HG02870 (cell line): ENCODE measurements around the gene CNPPD1.

Experiments used
- ATAC-seq: cut with Tn5 transposase; IDR thresholded peaks from one replicate; pipeline ENCODE4 v1.9.1; 2021; ENCODE audit warnings: mild to moderate bottlenecking, moderate library complexity; ENCODE audit not compliant: unreplicated experiment

The CNPPD1 gene

DNA sequence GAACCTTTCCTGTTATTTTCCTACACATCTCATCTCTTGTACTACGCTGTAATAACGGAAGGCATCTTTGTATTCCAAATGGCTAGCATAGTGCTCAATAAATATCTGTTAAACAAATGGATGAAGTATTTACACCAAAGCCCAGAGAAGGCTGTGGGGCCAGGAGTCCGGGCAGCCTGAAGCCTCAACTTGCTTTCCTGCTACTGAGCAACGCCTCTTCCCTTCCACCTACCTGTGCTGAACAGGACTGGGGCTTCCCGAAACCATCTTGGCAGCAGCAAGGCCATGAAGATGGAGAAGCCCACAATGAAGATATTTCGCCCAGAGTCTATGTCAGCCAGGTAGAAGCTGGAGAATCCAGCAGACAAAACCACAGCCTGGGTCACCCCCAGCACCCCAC lies 13.6 kb downstream of the CNPPD1 start:
- ATAC-seq = no peak

GRCh38 chr2:219161097-219161496 lies 15.6 kb downstream of the CNPPD1 start:
- ATAC-seq = no peak

DNA sequence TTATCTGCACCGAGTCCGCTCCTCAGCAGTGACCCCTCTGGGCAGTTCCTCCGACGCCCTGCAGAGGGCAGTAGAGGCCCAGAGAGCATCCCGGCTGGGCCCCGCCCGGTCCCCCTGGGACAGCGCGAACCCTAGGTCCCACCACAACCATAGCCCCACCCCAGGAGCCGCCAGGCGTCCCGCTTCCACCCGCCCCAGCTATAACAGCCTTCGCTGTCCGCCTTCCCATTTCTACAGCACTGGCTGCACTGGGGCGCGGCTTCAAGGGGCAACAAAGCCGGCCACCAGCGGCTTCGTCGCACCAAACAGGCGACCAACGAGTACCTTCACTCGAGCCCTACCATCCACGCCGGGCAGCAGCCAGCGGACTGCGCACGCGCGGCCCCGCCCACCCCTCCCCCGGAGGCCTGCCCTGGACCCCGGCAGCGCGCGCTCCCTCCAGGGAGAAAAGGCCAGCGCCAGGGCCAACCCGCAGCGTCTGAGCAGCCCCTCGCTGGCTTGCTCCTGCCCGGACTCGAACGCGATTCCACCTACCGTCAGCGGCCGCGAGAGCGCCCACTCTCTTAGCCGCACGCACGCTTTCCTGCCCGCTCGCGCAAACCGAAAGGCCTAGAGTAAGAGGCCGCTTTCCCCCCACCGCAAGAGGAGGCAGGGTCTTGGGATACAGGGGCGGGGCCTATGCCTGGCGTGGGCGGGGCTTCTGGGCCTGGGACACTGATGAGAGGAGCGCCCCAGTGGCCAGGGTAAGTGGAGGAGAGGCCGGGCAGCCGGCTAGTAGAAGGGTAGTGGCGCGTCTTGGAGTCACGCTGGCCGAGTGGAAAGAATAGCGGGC lies 16.3 kb downstream of the CNPPD1 start, which contains the start of gene NHEJ1:
Gene NHEJ1 (minus strand): TSS at position 630 of the 832 bp plus-strand sequence. CDS start 2,453 bp downstream, outside the sequence.
- ATAC-seq = peak; percentile 85

GRCh38 chr2:219159771-219160185 lies 16.9 kb downstream of the CNPPD1 start:
- no peak for ATAC-seq

DNA sequence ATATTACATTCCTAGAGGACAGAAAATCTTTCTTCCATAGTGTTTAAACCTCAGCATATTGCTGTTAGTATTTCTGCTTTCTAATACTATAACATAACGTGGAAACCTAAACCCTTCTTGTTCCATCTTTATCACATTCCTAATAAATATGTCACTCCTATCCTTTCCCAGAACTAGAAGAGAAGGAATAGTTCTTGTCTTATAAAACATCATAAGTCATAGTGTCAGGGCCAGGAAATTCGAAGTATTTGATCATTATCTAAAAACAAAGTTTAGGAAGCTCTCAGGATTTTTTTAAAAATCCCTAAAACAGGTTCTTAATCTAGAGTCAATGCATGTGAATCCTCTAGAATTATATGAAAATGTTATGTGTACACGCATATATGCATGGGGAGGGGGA lies 18.1 kb downstream of the CNPPD1 start:
- no peak for ATAC-seq

- ATAC-seq = no peak
Observed at GRCh38 chr2:219158025-219158424, 18.7 kb downstream of the CNPPD1 start.

- ATAC-seq = no peak
Observed at GRCh38 chr2:219157396-219157795, 19.3 kb downstream of the CNPPD1 start.

DNA sequence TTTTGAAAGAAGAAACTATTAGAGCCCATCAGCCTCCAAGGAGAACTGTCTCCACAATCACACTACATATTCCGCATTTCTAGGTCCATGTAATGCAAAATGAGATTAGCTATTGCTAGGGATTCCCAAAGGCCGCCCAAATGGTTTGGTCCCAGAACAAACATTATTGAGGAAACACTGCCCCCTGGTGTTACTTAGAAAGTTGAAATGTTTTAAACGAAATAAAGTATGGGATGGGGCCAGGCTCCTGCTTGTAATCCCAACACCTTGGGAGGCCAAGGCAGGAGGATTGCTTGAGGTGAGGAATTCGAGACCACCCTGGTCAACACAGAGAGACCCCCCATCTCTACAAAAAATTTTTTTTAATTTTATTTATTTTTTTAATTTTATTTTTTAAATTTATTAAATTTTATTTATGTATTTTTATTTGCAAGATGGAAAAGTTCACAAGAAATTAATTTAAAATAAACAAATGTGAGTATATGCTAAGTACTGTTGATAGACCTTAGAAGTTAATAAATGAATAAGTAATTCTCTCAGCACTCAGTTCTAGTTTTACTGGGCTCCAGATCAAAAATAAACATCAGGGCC lies 21.6 kb downstream of the CNPPD1 start:
- ATAC-seq = no peak

- no peak for ATAC-seq
Observed at GRCh38 chr2:219149667-219150066, 27.1 kb downstream of the CNPPD1 start.

GRCh38 chr2:219142329-219142728 lies 34.4 kb downstream of the CNPPD1 start:
- no peak for ATAC-seq

GRCh38 chr2:219140722-219141121 lies 36.0 kb downstream of the CNPPD1 start:
- no peak for ATAC-seq

- no peak for ATAC-seq
Observed at GRCh38 chr2:219133976-219134375, 42.7 kb downstream of the CNPPD1 start.

- no peak for ATAC-seq
Observed at GRCh38 chr2:219131744-219132143, 45.0 kb downstream of the CNPPD1 start.

- no peak for ATAC-seq
Observed at GRCh38 chr2:219131327-219131726, 45.4 kb downstream of the CNPPD1 start.

DNA sequence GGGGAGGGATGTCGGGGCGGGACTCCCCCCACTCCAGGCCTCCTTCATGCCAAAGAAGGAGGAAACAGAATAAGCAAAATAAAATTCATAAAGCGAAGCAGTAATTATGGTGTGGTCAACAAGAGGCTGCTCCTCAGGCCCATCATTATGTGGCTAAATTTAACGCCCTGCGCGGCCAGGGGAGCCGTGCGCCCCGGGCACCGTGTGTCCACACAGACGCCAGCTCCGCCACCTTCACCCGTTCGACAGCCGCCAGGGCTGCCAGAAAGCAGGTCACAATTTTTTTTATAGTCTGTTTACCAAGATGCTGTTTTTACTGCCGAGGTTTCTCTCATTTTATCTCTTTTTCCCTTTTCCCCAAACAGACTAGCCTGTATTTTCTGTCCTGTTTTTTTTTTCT lies 47.1 kb downstream of the CNPPD1 start:
- ATAC-seq = no peak

- ATAC-seq = no peak
Observed at GRCh38 chr2:219128396-219128795, 48.3 kb downstream of the CNPPD1 start.

DNA sequence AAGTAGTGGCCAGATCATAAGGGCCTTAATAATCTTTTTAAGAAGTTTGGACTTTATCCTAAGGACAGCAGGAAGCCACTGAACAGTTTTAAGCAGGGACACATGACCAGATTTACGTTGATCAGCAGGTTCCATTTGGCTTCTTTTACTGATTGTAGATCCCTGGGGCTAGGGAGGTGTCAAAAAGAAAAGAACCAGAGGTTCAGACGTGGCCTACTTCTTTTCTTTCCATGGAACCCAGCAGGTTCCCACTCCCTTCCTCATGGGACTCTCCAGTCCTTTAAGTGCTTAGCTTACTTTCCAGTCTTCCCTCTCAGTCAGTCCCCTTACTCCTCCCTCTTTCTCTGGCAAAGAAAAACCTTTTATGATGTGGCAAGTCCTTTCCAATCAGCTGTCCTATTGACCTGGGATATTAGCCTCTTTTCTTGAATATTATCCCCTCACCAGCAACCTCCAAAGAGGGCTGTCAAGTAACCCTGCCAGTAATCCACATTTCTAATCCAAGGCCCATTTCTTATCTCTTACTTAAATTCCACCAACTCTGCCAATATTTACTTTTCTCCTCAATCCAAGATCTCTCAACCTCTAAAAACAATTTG lies 49.6 kb downstream of the CNPPD1 start:
- ATAC-seq = no peak

DNA sequence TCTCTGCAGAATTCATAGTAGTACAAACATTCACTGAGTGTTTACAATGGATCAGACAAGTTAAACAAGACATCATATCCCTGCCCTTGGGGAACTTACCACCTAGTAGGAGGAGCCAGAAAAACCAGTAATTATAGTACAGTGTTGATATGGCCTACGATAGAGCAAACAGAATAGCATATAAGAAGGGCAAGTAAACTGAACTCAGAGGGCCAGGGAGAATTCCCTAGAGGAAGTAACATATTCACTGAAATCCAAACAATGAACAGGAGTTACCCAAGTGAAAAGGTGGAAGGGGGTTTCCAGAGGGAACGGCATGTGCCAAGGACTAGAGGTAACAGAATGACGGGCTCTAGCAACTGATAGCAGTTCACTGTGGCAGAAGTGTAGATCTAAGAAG lies 50.2 kb downstream of the CNPPD1 start:
- no peak for ATAC-seq

GRCh38 chr2:219125886-219126270 lies 50.8 kb downstream of the CNPPD1 start:
- ATAC-seq = no peak

DNA sequence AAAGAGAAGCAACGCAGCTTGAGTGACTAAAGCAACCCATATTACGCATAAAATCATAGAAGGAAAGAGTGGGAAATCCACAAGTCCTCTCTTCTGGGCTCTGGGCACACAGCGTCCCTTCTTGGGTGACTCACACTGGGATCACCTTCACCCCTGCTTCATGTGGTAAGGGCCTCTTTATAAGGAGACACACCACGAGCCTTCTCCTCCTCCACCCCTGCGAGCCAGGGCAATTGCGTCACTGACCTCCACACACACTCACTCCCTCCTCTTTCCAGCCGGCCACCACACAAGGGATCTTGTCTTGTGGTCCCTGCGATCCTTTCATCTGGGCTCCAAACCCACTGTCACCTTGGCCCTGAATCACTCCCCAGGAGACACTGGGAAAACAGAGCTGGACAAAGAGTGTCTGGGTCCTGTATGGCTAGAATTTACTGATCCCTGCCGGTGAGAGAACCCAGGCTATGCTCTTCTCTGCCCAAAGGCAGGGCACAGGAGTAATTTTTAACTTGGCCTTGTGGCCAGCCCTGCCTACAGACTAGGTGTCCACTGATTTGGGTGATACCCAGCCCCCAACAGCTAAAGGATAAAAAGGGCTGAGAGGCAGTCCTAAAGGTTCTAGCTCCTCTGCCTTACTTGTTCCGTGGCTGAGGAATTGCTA lies 51.4 kb downstream of the CNPPD1 start:
- ATAC-seq = no peak

GRCh38 chr2:219124381-219125110 lies 52.2 kb downstream of the CNPPD1 start:
- ATAC-seq = no peak
